ENCODE results near the gene INHBB.

GRCh38 chr2:120346026-120346666, at the start of gene INHBB:
- no peak for TF ChIP-seq CTCF (IDR thresholded peaks at IDR 0.05; ENCODE audit: low read length)
- no peak for TF ChIP-seq EZH2 (optimal IDR thresholded peaks at IDR 0.05; ENCODE audit: low read depth, low read length)
